ENCODE results near the gene NPR2.

DNA sequence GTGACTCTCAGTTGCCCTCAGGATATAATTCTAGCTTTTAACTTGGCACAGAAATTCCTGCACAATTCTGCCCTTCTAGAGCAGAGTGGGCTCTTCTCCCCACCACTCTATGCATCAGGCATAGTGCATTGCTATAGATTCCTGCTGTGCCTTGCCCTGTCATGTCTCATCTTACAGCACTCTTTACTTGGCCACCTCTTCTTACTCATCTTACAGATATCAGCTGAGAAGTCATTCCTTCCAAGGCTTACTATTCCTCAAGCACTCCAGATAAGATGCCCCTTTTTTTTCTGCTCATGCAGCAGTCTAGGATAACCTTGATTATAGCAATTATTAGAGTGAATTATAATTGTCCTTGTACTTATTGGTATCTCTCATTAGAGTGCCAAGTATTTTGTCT lies 31.5 kb downstream of the NPR2 start:
- TF ChIP-seq, protein P1, sequence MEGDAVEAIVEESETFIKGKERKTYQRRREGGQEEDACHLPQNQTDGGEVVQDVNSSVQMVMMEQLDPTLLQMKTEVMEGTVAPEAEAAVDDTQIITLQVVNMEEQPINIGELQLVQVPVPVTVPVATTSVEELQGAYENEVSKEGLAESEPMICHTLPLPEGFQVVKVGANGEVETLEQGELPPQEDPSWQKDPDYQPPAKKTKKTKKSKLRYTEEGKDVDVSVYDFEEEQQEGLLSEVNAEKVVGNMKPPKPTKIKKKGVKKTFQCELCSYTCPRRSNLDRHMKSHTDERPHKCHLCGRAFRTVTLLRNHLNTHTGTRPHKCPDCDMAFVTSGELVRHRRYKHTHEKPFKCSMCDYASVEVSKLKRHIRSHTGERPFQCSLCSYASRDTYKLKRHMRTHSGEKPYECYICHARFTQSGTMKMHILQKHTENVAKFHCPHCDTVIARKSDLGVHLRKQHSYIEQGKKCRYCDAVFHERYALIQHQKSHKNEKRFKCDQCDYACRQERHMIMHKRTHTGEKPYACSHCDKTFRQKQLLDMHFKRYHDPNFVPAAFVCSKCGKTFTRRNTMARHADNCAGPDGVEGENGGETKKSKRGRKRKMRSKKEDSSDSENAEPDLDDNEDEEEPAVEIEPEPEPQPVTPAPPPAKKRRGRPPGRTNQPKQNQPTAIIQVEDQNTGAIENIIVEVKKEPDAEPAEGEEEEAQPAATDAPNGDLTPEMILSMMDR (conservative IDR thresholded peaks at IDR 0.05; ENCODE audit: low read length), result no peak
- no peak for TF ChIP-seq EZH2phosphoT487 (IDR thresholded peaks at IDR 0.05; ENCODE audit: borderline replicate concordance, low read depth, low read length)
